Adrenal gland (tissue), 19 donors: ENCODE measurements around the gene SLC12A9. TPM values are rescaled to one million over a fixed set of nuclear protein-coding genes. Genes with fewer than 3 reads are reported as not detected.

Experiments used
- DNase-seq, 7 donors: peaks; one replicate each; pipeline ENCODE4 v3.0.0-alpha.2; 2019 to 2020
- H3K27ac ChIP-seq, 5 donors: fragments of 200-600 bp; sonication (generic) in 4 of 5; 1 replicate in 3 of 5; 2 replicates in 2 of 5; pipeline versions ENCODE4 v1.5.1 to v1.8.0; 2016 to 2020; ENCODE audit warnings: mild to moderate bottlenecking in 1 of 5
- H3K27me3 ChIP-seq: fragments of 200-600 bp; 2 replicates; pipeline ENCODE4 v1.8.0; 2021
- H3K36me3 ChIP-seq, 2 donors: fragments of 200-600 bp; replicated peaks in 1 of 2; 1 replicate in 1 of 2; 2 replicates in 1 of 2; pipeline versions ENCODE4 v1.5.1 to v1.8.0; 2018 to 2022
- H3K4me1 ChIP-seq, 2 donors: fragments of 200-600 bp; replicated peaks in 1 of 2; 1 replicate in 1 of 2; 2 replicates in 1 of 2; pipeline versions ENCODE4 v1.5.1 to v1.8.0; 2018 to 2021
- H3K4me3 ChIP-seq, 4 donors: fragments of 200-600 bp; sonication (generic) in 3 of 4; one replicate each; pipeline ENCODE4 v1.5.1; 2016 to 2018
- H3K9me3 ChIP-seq, 3 donors: fragments of 200-600 bp; sonication (generic) in 1 of 3; replicated peaks in 1 of 3; 1 replicate in 2 of 3; 2 replicates in 1 of 3; pipeline versions ENCODE4 v1.5.1 to v1.8.0; 2016 to 2021
- POLR2A ChIP-seq, 2 donors: fragments of 450-650 bp; IDR thresholded peaks; one replicate each; pipeline ENCODE4 v1.6.1; 2017; ENCODE audit warnings: antibody characterized with exemption in 2 of 2, mild to moderate bottlenecking in 2 of 2, moderate library complexity in 1 of 2
- WGBS, 4 donors: extraction: QIAGEN DNeasy Blood & Tissue Kit in 2 of 4; methylation state at CpG; one replicate each; pipeline versions ENCODE4 v1.1.5 to v1.1.7; 2013 to 2017; 5-methylcytosine and 5-hydroxymethylcytosine counted together
- intact Hi-C, 2 donors: fragments of 100-400 bp; cut with DNase I; formaldehyde crosslinking; loops; one replicate each; pipeline versions ENCODE4 v1.14.1 to v1.15.0; 2022 to 2023
- long read RNA-seq, 10 donors: library from polyadenylated mRNA in 3 of 10; unstranded in 2 of 10; stranded (forward) in 1 of 10; transcript quantifications; one replicate each; pipeline ENCODE4 v2.0.0 and lab custom pipeline, GENCODE V29; 2021 to 2026
- polyA plus RNA-seq, 3 donors: library from polyadenylated mRNA; stranded (reverse); fragments of 200-250 nt in 2 of 3; fragments of 350-450 nt in 1 of 3; fragmentation: Illumina TruSeq in 1 of 3; extraction: RNeasy Lipid Tissue Mini Kit (QIAGEN cat#74804) in 1 of 3; gene quantifications; one replicate each; pipeline ENCODE4 v1.2.3, GENCODE V29; 2013 to 2014
- total RNA-seq, 9 donors: library from RNA; depleted of rRNA in 4 of 9; stranded (reverse); fragments of >200 nt in 4 of 9; fragments of 120-200 nt in 1 of 9; fragmentation: NEBNext Ultra II Directional in 1 of 9; extraction: Animal tissue kit (Norgen Biotek cat#: 25700) in 1 of 9; gene quantifications; one replicate each; pipeline versions ENCODE4 v1.1.0 to v1.2.4, GENCODE V29; 2013 to 2023
- TF ChIP-seq, protein P1 (sequence below), 6 experiments: fragments of 450-650 bp in 4 of 6; fragments of 200-600 bp in 2 of 6; sonication (generic) in 1 of 6; IDR thresholded peaks; 1 replicate in 5 of 6; 2 replicates in 1 of 6; pipeline versions ENCODE4 v1.5.1 to v1.8.0; 2016 to 2021; ENCODE audit warnings: antibody characterized with exemption in 6 of 6, mild to moderate bottlenecking in 2 of 6, moderate library complexity in 1 of 6
- donor health status: healthy with polysubstance abuse.
- donor health status: Bipolar disorder and iron deficiency.
- donor health status: DM: yes; HTN: yes; CAD: no.
- donor health status: DM: no; HTN: no; CAD: no.
- donor health status: DM: no; HTN: no; CAD: no.
- donor health status: DM: yes; HTN: yes; CAD: no.

Gene SLC12A9, protein sequence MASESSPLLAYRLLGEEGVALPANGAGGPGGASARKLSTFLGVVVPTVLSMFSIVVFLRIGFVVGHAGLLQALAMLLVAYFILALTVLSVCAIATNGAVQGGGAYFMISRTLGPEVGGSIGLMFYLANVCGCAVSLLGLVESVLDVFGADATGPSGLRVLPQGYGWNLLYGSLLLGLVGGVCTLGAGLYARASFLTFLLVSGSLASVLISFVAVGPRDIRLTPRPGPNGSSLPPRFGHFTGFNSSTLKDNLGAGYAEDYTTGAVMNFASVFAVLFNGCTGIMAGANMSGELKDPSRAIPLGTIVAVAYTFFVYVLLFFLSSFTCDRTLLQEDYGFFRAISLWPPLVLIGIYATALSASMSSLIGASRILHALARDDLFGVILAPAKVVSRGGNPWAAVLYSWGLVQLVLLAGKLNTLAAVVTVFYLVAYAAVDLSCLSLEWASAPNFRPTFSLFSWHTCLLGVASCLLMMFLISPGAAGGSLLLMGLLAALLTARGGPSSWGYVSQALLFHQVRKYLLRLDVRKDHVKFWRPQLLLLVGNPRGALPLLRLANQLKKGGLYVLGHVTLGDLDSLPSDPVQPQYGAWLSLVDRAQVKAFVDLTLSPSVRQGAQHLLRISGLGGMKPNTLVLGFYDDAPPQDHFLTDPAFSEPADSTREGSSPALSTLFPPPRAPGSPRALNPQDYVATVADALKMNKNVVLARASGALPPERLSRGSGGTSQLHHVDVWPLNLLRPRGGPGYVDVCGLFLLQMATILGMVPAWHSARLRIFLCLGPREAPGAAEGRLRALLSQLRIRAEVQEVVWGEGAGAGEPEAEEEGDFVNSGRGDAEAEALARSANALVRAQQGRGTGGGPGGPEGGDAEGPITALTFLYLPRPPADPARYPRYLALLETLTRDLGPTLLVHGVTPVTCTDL
- total RNA-seq, result 10 to 100 TPM in 7 of 9 donors, 1 to 10 TPM in 2; 8.0 to 35.1 (median 19.7) TPM
- 10 to 100 TPM in 2 of 3 donors, 1 to 10 TPM in 1; 6.1 to 60.3 (median 34.6) TPM for polyA plus RNA-seq
- long read RNA-seq, donor 1, full-length matches to known transcripts, result 2 of 26 reads
- long read RNA-seq, donor 1, partial matches to known transcripts, result 14 of 26 reads
- long read RNA-seq, donor 1, other reads (novel, unspliced or antisense), result 10 of 26 reads
- long read RNA-seq, donor 2, partial matches to known transcripts, result 51 of 53 reads
- long read RNA-seq, donor 2, other reads (novel, unspliced or antisense), result 0 of 53 reads
- long read RNA-seq, donor 3, result 0 reads
- long read RNA-seq, donor 4, partial matches to known transcripts, result 0 of 2 reads
- long read RNA-seq, donor 4, other reads (novel, unspliced or antisense), result 2 of 2 reads
- long read RNA-seq, donor 5, transcript SLC12A9-201 (14 exons, 3,273 nt), result major isoform, 18 of 81 reads
- long read RNA-seq, donor 5, partial matches to known transcripts, result 10 of 81 reads
- long read RNA-seq, donor 5, other reads (novel, unspliced or antisense), result 52 of 81 reads
- long read RNA-seq, donor 6, partial matches to known transcripts, result 0 of 3 reads
- long read RNA-seq, donor 6, other reads (novel, unspliced or antisense), result 3 of 3 reads
- long read RNA-seq, donor 7, full-length matches to known transcripts, result 2 of 2 reads
- long read RNA-seq, donor 7, partial matches to known transcripts, result 0 of 2 reads
- long read RNA-seq, donor 7, other reads (novel, unspliced or antisense), result 0 of 2 reads
- long read RNA-seq, donor 8, full-length matches to known transcripts, result 3 of 77 reads
- long read RNA-seq, donor 8, partial matches to known transcripts, result 58 of 77 reads
- long read RNA-seq, donor 8, other reads (novel, unspliced or antisense), result 16 of 77 reads
- long read RNA-seq, donor 9, full-length matches to known transcripts, result 4 of 4 reads
- long read RNA-seq, donor 9, partial matches to known transcripts, result 0 of 4 reads
- long read RNA-seq, donor 9, other reads (novel, unspliced or antisense), result 0 of 4 reads
- long read RNA-seq, donor 10, full-length matches to known transcripts, result 1 of 6 reads
- long read RNA-seq, donor 10, partial matches to known transcripts, result 5 of 6 reads
- long read RNA-seq, donor 10, other reads (novel, unspliced or antisense), result 0 of 6 reads

GRCh38 chr7:100852048-100852872 lies at the start of gene SLC12A9:
TSS of gene SLC12A9 (plus strand) at chr7:100852713. CDS start at chr7:100854198, 1,485 bp downstream.
- peak within 1 kb of the TSS in 1 of 5 donors; percentile 75 for H3K27ac ChIP-seq
- no peaks in the 10 kb centered on the region for H3K36me3 ChIP-seq
- TF ChIP-seq, protein P1, sequence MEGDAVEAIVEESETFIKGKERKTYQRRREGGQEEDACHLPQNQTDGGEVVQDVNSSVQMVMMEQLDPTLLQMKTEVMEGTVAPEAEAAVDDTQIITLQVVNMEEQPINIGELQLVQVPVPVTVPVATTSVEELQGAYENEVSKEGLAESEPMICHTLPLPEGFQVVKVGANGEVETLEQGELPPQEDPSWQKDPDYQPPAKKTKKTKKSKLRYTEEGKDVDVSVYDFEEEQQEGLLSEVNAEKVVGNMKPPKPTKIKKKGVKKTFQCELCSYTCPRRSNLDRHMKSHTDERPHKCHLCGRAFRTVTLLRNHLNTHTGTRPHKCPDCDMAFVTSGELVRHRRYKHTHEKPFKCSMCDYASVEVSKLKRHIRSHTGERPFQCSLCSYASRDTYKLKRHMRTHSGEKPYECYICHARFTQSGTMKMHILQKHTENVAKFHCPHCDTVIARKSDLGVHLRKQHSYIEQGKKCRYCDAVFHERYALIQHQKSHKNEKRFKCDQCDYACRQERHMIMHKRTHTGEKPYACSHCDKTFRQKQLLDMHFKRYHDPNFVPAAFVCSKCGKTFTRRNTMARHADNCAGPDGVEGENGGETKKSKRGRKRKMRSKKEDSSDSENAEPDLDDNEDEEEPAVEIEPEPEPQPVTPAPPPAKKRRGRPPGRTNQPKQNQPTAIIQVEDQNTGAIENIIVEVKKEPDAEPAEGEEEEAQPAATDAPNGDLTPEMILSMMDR (IDR thresholded peaks at IDR 0.05), result peak; percentile 87 to 97 (median 94)
- peak; percentile 33 to 44 for TF ChIP-seq POLR2A (IDR thresholded peaks at IDR 0.05)
- no peaks in the 10 kb centered on the region for H3K27me3 ChIP-seq
- peak; percentile 91 to 95 (median 93) for DNase-seq
- H3K9me3 ChIP-seq, result no peaks in the 10 kb centered on the region
- intact Hi-C loops, result loop anchor here (5.0 kb wide), 2 partner anchors 55 to 150 kb away; no protein-coding TSS in a partner anchor
- peak within 1 kb of the TSS in 3 of 4 donors; percentile 73 to 94 (median 75) for H3K4me3 ChIP-seq
- WGBS, 4 donors, result 0 to 1% (median 0%) methylated on average over 15 to 71 of the region's 71 CpGs
- H3K4me1 ChIP-seq, result peaks cover 4 to 12% of the 10 kb centered on the region in 2 donors

DNA sequence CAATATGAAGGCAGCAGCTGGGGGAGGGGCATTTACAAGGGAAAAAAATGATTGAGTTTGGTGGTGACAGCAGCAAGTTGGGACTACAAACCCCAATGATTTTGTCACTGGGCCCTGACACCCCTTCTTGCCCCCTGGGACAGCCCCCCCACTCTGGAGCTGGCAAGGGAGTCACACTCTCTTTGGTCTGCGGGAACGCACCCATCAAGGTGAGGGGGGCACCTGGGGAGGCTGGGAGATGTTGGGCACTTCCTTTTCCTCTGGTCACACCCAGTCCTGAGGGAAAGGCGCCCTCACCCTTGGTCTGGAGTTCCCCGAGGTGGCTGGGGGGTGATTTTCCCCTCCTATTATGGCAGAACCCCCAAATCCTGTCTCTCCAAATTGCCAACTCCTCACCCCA lies 49.6 kb upstream of the SLC12A9 start:
- H3K27ac ChIP-seq, result peak overlapping the region; percentile 3 to 86 (median 84)
- 25 to 62% (median 55%) methylated on average over 3 to 4 of the region's 4 CpGs for WGBS, 4 donors
- H3K9me3 ChIP-seq, result no peaks in the 10 kb centered on the region
- H3K27me3 ChIP-seq, result no peaks in the 10 kb centered on the region
- peak overlapping the region in 1 of 4 donors; percentile 40 for H3K4me3 ChIP-seq
- peak in 3 of 7 donors; percentile 38 to 51 (median 42) for DNase-seq
- intact Hi-C loops, result no loop called here
- no peak for TF ChIP-seq POLR2A (IDR thresholded peaks at IDR 0.05)
- TF ChIP-seq, protein P1 (IDR thresholded peaks at IDR 0.05), result no peak
- H3K4me1 ChIP-seq, result peaks cover 28 to 42% of the 10 kb centered on the region in 2 donors
- peaks cover 0 to 36% of the 10 kb centered on the region in 2 donors for H3K36me3 ChIP-seq
